Mucosa of gallbladder (tissue), 1 donor: ENCODE data around the gene CCDC39. TPM values are rescaled to one million over a fixed set of nuclear protein-coding genes. Genes with fewer than 3 reads are reported as not detected.

ENCODE experiments used
- total RNA-seq: library from RNA; stranded (reverse); gene quantifications from one replicate; pipeline ENCODE4 v1.2.1, GENCODE V29; 2021
- donor health status: DM: no; HTN: no; CAD: no.

CCDC39 gene
- total RNA-seq, 1 donor from 2014 or later: not detected

Other genes starting within 250 kb of the CCDC39 start
- 47.9 TPM for gene TTC14, start 77.3 kb downstream of the CCDC39 start, total RNA-seq
- 117 TPM for gene FXR1, start 233.2 kb upstream of the CCDC39 start, total RNA-seq